ENCODE data around the gene JAKMIP2.
"Not testable (repeated sequence)": the region's sequence is repeated elsewhere in the genome, so short reads cannot be mapped to it uniquely, and the experiment has no call there.

JAKMIP2 gene

GRCh38 chr5:147782110-147783028, at the start of gene JAKMIP2:
Gene JAKMIP2 (minus strand): TSS chr5:147782728. CDS start chr5:147671806, 110,922 bp downstream.
- DNase-seq (ENCODE audit: low read depth) = peak; percentile 90
- H3K4me3 ChIP-seq (ENCODE audit: low read depth, low read length) = peak within 1 kb of the TSS; percentile 67

- H3K4me3 ChIP-seq (ENCODE audit: low read depth, low read length) = no peak within 1 kb of the TSS
- DNase-seq (ENCODE audit: low read depth) = no peak
Measured at GRCh38 chr5:147831465-147831864, 48.9 kb upstream of the JAKMIP2 start, which contains the start of gene SPINK1. Gene SPINK1 (minus strand): TSS chr5:147831671. CDS start chr5:147831577, 94 bp downstream.

GRCh38 chr5:147830035-147830434, 47.5 kb upstream of the JAKMIP2 start:
- no peak for DNase-seq (ENCODE audit: low read depth)
- H3K4me3 ChIP-seq (ENCODE audit: low read depth, low read length) = no peak overlapping the region

GRCh38 chr5:147827017-147827416, 44.5 kb upstream of the JAKMIP2 start:
- not testable (repeated sequence) for H3K4me3 ChIP-seq (ENCODE audit: low read depth, low read length); DNase-seq (ENCODE audit: low read depth)

GRCh38 chr5:147826361-147826760, 43.8 kb upstream of the JAKMIP2 start:
- no peak for DNase-seq (ENCODE audit: low read depth)
- H3K4me3 ChIP-seq (ENCODE audit: low read depth, low read length) = no peak overlapping the region

- no peak overlapping the region for H3K4me3 ChIP-seq (ENCODE audit: low read depth, low read length)
- peak; percentile 23 for DNase-seq (ENCODE audit: low read depth)
Measured at GRCh38 chr5:147822686-147823491, 40.4 kb upstream of the JAKMIP2 start.

GRCh38 chr5:147822222-147822621, 39.7 kb upstream of the JAKMIP2 start:
- DNase-seq (ENCODE audit: low read depth); H3K4me3 ChIP-seq (ENCODE audit: low read depth, low read length): not testable (repeated sequence)

GRCh38 chr5:147821766-147822165, 39.2 kb upstream of the JAKMIP2 start:
- no peak overlapping the region for H3K4me3 ChIP-seq (ENCODE audit: low read depth, low read length)
- DNase-seq (ENCODE audit: low read depth) = no peak

- no peak for DNase-seq (ENCODE audit: low read depth)
- no peak overlapping the region for H3K4me3 ChIP-seq (ENCODE audit: low read depth, low read length)
Measured at GRCh38 chr5:147819261-147819770, 36.8 kb upstream of the JAKMIP2 start.

- no peak for DNase-seq (ENCODE audit: low read depth)
- no peak overlapping the region for H3K4me3 ChIP-seq (ENCODE audit: low read depth, low read length)
Measured at GRCh38 chr5:147818290-147818689, 35.8 kb upstream of the JAKMIP2 start.

GRCh38 chr5:147813696-147814095, 31.2 kb upstream of the JAKMIP2 start:
- no peak overlapping the region for H3K4me3 ChIP-seq (ENCODE audit: low read depth, low read length)
- no peak for DNase-seq (ENCODE audit: low read depth)

- no peak for DNase-seq (ENCODE audit: low read depth)
- H3K4me3 ChIP-seq (ENCODE audit: low read depth, low read length) = no peak overlapping the region
Measured at GRCh38 chr5:147809830-147810666, 27.5 kb upstream of the JAKMIP2 start.

- no peak for DNase-seq (ENCODE audit: low read depth)
- no peak overlapping the region for H3K4me3 ChIP-seq (ENCODE audit: low read depth, low read length)
Measured at GRCh38 chr5:147805030-147805454, 22.5 kb upstream of the JAKMIP2 start.

GRCh38 chr5:147804334-147804733, 21.8 kb upstream of the JAKMIP2 start:
- no peak for DNase-seq (ENCODE audit: low read depth)
- H3K4me3 ChIP-seq (ENCODE audit: low read depth, low read length) = no peak overlapping the region

- DNase-seq (ENCODE audit: low read depth) = no peak
- H3K4me3 ChIP-seq (ENCODE audit: low read depth, low read length) = no peak overlapping the region
Measured at GRCh38 chr5:147803926-147804325, 21.4 kb upstream of the JAKMIP2 start.

- not testable (repeated sequence) for H3K4me3 ChIP-seq (ENCODE audit: low read depth, low read length); DNase-seq (ENCODE audit: low read depth)
Measured at GRCh38 chr5:147803161-147803560, 20.6 kb upstream of the JAKMIP2 start.

- no peak for DNase-seq (ENCODE audit: low read depth)
- no peak overlapping the region for H3K4me3 ChIP-seq (ENCODE audit: low read depth, low read length)
Measured at GRCh38 chr5:147801461-147801860, 18.9 kb upstream of the JAKMIP2 start.

GRCh38 chr5:147800491-147800890, 18.0 kb upstream of the JAKMIP2 start:
- H3K4me3 ChIP-seq (ENCODE audit: low read depth, low read length) = no peak overlapping the region
- DNase-seq (ENCODE audit: low read depth) = no peak
